Ureter (tissue), 1 donor: ENCODE results near the gene GSTM1. TPM values are rescaled to one million over a fixed set of nuclear protein-coding genes. Genes with fewer than 3 reads are reported as not detected.
"Not testable (repeated sequence)": the region's sequence is repeated elsewhere in the genome, so short reads cannot be mapped to it uniquely, and the experiment has no call there.

ENCODE experiments used
- DNase-seq: peaks from one replicate; pipeline ENCODE4 v3.0.0-alpha.2; 2020; ENCODE audit warnings: low spot score
- total RNA-seq: library from RNA; stranded (reverse); gene quantifications from one replicate; pipeline ENCODE4 v1.2.4, GENCODE V29; 2023
- donor health status: DM: yes; HTN: yes; CAD: no.

GSTM1 gene
- total RNA-seq, 1 donor from 2014 or later, result not detected

- no peak for DNase-seq
Measured at GRCh38 chr1:109659997-109660690, 27.5 kb upstream of the GSTM1 start.

- not testable (repeated sequence) for DNase-seq
Measured at GRCh38 chr1:109660691-109661026, 27.0 kb upstream of the GSTM1 start.

DNA sequence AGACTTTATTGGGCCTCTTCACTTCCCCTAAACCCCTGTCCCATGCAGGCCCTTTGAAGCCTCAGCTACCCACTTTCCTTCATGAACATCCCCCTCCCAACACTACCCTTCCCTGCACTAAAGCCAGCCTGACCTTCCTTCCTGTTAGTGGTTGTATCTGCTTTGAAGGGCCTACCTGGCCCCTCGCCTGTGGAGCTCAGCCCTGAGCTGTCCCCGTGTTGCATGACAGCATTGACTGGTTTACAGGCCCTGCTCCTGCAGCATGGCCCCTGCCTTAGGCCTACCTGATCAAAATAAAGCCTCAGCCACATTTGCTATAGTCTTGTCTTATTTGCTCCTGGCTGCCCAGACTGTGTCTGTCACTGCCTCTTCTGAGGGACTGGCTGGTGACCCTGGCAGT is 26.2 kb upstream of the GSTM1 start:
- DNase-seq, result no peak

GRCh38 chr1:109664671-109665070 is 22.9 kb upstream of the GSTM1 start:
- no peak for DNase-seq

- DNase-seq, result peak; percentile 93
Measured at GRCh38 chr1:109667452-109668122, 20.0 kb upstream of the GSTM1 start, which contains the start of gene GSTM2. GSTM2 (plus strand) TSS chr1:109668057; CDS start chr1:109668116, 59 bp downstream.

DNA sequence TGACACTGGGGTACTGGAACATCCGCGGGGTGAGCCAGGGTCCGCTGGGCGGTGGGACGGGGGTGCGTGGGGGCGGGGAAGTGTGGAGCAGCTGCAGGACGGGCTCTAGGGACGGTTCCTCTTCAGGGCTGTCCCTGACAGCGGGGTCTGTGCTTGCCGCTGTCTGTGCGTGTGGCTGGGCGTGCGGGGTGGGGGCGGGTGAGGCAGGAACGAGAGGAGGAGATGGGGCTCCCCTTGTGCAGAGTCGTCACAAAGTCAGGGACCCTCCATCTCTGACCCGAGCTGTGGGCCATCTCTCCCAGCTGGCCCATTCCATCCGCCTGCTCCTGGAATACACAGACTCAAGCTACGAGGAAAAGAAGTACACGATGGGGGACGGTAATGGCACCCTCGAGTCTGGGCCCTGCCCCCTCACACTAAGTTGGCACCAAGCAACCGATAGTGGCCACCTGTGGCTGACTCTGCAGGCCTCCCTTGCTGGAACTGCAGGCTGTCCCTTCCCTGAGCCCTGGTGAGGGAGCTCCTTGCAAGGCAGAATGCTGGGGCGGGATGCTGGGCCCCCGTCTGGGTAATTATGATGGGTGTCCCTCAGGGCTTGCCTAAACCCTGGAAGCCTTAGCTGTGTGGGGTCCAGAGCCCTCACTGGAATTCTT is 19.4 kb upstream of the GSTM1 start:
- no peak for DNase-seq

DNA sequence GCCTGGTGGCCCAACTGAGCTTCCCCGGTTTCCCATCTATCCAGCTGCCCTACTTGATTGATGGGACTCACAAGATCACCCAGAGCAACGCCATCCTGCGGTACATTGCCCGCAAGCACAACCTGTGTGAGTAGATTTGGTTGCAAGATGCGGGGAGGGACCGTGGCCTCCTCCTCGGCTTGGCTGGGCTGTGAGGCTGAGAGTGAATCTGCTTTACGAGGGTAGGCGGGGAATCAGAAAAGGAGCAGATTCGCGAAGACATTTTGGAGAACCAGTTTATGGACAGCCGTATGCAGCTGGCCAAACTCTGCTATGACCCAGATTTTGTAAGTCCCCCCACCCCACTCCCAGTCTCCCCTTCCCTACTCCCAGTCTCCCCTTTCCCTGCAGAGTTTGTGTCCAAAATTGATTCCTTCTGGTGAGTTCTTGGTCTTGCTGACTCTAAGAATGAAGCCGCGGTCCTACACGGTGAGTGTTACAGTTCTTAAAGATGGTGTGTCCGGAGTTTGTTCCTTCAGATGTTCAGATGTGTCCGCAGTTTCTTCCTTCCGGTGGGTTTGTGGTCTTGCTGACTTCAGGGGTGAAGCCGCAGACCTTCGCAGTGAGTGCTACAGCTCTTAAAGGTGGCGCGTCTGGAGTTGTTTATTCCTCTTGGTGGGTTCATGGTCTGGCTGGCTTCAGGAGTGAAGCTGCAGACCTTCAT is 18.2 kb upstream of the GSTM1 start:
- DNase-seq, result no peak

- not testable (repeated sequence) for DNase-seq
Measured at GRCh38 chr1:109669949-109670302, 17.7 kb upstream of the GSTM1 start.

GRCh38 chr1:109671067-109671466 is 16.6 kb upstream of the GSTM1 start:
- DNase-seq, result no peak

DNA sequence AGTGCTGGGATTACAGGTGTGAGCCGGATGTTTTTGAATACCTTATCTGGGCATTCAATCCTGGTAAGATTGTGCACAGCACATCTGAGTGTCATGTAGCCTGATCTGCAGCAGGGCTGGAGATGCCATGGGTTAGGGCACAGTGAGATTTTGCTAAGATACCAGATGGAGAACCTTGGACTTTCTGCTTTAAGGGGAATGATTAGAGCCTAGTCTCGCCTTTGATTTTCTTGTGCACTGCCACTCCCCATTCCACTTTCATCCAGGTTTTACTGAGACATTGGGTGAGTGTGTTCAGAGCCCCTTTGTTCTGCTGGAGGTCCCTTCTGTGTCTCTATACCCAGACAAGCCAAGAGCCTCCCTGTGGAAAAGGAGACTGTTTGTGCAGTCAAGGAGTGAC is 13.8 kb upstream of the GSTM1 start:
- DNase-seq, result not testable (repeated sequence)

GRCh38 chr1:109676683-109677381 is 10.8 kb upstream of the GSTM1 start:
- not testable (repeated sequence) for DNase-seq

DNA sequence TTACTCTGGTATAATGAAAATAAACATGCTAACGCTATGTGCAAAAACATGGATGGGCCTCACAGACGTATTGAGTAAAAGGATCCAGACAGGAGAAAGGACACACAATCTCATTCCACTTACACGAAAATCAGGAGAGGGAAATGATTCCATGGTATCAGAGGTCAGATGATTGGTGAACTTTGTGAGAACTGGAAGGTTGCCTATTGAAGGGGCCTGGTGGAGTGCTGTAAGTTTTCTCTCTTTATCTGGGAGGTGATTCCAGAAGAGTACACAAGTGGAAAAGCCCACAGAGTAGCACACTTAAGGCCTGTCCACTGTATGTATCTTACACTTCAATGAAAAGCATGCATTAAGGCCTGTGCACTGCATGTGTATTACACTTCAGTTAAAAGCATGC is 10.2 kb upstream of the GSTM1 start:
- no peak for DNase-seq

DNA sequence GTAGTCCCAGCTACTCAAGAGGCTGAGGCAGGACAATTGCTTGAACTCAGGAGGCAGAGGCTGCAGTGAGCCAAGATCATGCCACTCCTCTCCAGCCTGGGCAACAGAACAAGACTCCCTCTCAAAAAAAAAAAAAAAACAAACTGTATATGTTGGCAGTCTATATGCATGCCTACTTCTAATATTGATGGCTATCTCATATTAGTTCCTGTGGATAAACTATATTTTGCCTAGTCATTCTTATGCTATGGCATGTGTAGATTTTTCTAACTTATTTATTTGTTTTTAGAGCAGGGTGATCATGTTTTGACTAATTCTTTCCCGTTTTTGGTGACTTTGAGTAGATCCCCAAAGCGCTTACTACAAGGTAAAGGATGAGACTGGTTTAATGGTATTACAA is 9.0 kb upstream of the GSTM1 start:
- DNase-seq, result not testable (repeated sequence)

DNA sequence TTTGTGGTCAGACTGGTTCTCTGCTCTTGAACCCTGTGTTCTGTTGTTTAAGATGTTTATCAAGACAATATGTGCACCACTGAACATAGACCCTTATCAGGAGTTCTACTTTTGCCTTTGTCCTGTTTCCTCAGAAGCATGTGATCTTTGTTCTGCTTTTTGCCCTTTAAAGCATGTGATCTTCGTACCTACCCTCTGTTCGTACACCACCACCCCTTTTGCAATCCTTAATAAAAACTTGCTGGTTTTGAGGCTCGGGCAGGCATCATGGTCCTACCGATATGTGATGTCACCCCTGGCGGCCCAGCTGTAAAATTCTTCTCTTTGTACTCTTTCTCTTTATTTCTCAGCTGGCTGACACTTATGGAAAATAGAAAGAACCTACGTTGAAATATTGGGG is 2.8 kb upstream of the GSTM1 start:
- DNase-seq, result not testable (repeated sequence)

- not testable (repeated sequence) for DNase-seq
Measured at GRCh38 chr1:109685399-109685798, 2.2 kb upstream of the GSTM1 start.

DNA sequence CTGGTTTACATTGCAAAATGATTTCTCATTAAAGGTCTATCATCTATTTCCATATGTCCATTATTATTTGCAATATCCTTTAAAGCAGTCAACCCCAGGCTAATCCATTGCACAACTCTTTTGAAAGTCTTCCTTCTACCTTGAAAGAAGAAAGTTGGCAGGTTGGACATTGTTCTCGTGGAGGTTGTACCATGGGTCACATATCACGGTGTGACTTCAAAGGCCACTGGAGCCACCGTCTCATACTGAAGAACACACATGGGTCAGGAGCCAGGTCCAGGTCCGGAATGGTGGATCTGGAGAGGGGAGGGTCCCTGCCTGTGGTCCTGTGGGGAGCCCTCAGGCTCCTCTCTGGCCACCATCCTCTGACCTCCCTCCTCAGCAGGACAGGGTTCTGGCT is 1.7 kb upstream of the GSTM1 start:
- not testable (repeated sequence) for DNase-seq

DNA sequence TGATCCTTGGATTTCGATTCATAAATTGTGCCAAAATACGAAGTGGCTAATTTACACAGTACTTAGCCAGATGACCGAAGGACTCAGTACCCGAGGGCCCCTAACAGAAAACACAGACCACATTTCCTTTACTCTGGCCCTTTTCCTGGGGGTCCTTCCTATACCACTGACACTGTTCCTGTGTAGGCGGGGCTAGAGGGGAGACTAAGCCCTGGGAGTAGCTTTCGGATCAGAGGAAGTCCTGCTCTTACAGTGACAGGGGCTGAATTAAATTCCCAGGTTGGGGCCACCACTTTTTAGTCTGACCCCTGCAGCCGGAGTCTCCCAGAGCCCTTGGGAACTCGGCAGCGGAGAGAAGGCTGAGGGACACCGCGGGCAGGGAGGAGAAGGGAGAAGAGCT is 508 bp upstream of the GSTM1 start:
- not testable (repeated sequence) for DNase-seq

DNA sequence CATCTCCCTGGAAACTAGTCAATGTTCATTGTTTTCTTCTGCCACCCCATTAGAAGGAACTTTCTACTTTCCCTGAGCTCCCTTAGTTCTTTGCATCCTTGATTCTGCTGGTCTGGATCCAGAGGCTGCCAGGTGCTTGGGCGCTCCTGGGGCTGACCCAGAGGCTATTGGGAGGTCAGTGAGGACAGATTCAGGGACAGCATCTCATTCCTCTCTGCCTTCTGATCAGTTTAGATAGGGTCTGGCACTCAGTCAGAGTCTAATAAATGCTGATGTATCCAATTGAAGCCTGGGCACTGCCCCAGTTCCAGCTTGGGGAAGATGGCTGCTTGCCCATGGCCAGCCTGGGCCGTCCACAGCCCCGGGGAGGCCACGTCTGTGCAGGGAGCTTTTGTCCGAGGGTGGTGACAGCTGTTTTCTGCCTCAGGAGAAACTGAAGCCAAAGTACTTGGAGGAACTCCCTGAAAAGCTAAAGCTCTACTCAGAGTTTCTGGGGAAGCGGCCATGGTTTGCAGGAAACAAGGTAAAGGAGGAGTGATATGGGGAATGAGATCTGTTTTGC is 2.3 kb downstream of the GSTM1 start:
- DNase-seq, result no peak

DNA sequence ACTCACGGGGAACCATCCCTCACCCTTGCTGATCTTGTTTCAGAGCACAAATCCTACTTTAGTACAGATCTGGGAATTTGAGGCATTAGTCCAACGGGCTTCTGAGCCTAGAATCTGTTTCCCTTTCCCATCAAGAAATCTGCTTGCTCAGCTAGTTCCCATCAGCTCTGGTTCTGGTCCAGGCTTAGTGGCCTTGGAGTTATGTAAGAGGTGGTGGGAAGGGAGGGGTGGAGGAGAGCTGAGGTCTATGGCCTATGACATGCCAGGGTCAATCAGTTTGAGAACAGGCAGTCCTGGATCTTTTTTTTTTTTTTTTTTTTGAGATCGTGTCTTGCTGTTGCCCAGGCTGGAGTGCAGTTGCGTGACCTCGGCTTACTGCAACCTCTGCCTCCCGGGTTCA is 4.1 kb downstream of the GSTM1 start:
- no peak for DNase-seq

- DNase-seq, result not testable (repeated sequence)
Measured at GRCh38 chr1:109694400-109694799, 6.8 kb downstream of the GSTM1 start.

- not testable (repeated sequence) for DNase-seq
Measured at GRCh38 chr1:109695138-109695537, 7.5 kb downstream of the GSTM1 start.
